ENCODE results near the gene RPL13A. TPM values are rescaled to one million over a fixed set of nuclear protein-coding genes. Genes with fewer than 3 reads are reported as not detected.

RPL13A gene
- total and polyA plus RNA-seq, 9 of the 15 experiments (the other 6 are each of a cell fraction or from before 2014, with no cell fraction given), result 1,744 to 5,482 (median 2,949) TPM

- TF ChIP-seq ZFP30 (CRISPR knock-in tag; IDR thresholded peaks at IDR 0.05; ENCODE audit: borderline replicate concordance) (0 out of 2 replicates have a peak, but pooled peaks have one; percentile 12), PHF8 (IDR thresholded peaks at IDR 0.05; ENCODE audit: borderline replicate concordance, low read length) (no peak), ZNF408 (CRISPR knock-in tag; IDR thresholded peaks at IDR 0.05; ENCODE audit: low read depth) (no peak), RB1 (IDR thresholded peaks at IDR 0.05; ENCODE audit: low read depth) (no peak), ZNF561 (CRISPR knock-in tag; conservative IDR thresholded peaks at IDR 0.05) (0 out of 2 replicates have a peak, but pooled peaks have one; percentile 29), RHOXF2B (CRISPR knock-in tag; conservative IDR thresholded peaks at IDR 0.05) (peak; percentile 77; the same call in 1 of the 2 replicates), ZNF644 (tag; IDR thresholded peaks at IDR 0.05; ENCODE audit: low read depth) (no peak), MXI1 (IDR thresholded peaks at IDR 0.05; ENCODE audit: low read depth, low read length) (no peak; the same call in 1 of the 2 replicates), CBX2 (IDR thresholded peaks at IDR 0.05; ENCODE audit: insufficient read depth, low read length, poor library complexity, severe bottlenecking) (no peak)
- TF ChIP-seq, protein P1, sequence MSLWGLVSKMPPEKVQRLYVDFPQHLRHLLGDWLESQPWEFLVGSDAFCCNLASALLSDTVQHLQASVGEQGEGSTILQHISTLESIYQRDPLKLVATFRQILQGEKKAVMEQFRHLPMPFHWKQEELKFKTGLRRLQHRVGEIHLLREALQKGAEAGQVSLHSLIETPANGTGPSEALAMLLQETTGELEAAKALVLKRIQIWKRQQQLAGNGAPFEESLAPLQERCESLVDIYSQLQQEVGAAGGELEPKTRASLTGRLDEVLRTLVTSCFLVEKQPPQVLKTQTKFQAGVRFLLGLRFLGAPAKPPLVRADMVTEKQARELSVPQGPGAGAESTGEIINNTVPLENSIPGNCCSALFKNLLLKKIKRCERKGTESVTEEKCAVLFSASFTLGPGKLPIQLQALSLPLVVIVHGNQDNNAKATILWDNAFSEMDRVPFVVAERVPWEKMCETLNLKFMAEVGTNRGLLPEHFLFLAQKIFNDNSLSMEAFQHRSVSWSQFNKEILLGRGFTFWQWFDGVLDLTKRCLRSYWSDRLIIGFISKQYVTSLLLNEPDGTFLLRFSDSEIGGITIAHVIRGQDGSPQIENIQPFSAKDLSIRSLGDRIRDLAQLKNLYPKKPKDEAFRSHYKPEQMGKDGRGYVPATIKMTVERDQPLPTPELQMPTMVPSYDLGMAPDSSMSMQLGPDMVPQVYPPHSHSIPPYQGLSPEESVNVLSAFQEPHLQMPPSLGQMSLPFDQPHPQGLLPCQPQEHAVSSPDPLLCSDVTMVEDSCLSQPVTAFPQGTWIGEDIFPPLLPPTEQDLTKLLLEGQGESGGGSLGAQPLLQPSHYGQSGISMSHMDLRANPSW (CRISPR knock-in tag; IDR thresholded peaks at IDR 0.05), result no peak
- TF ChIP-seq, protein P2, sequence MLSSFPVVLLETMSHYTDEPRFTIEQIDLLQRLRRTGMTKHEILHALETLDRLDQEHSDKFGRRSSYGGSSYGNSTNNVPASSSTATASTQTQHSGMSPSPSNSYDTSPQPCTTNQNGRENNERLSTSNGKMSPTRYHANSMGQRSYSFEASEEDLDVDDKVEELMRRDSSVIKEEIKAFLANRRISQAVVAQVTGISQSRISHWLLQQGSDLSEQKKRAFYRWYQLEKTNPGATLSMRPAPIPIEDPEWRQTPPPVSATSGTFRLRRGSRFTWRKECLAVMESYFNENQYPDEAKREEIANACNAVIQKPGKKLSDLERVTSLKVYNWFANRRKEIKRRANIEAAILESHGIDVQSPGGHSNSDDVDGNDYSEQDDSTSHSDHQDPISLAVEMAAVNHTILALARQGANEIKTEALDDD (IDR thresholded peaks at IDR 0.05), result peak; percentile 29; the same call in 1 of the 2 replicates
- TF ChIP-seq, protein P3, sequence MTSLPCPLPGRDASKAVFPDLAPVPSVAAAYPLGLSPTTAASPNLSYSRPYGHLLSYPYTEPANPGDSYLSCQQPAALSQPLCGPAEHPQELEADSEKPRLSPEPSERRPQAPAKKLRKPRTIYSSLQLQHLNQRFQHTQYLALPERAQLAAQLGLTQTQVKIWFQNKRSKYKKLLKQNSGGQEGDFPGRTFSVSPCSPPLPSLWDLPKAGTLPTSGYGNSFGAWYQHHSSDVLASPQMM (CRISPR knock-in tag; IDR thresholded peaks at IDR 0.05), result peak; percentile 72; the same call in 1 of the 2 replicates
Measured at GRCh38 chr19:49492573-49493405, 5.4 kb downstream of the RPL13A start (continued).
